ENCODE results near the gene SPOCD1. TPM values are rescaled to one million over a fixed set of nuclear protein-coding genes. Genes with fewer than 3 reads are reported as not detected.

SPOCD1 gene
- total RNA-seq, 1 donor from 2014 or later: 30.7 TPM

- H3K4me1 ChIP-seq: peaks cover 11 to 23% of the 10 kb centered on the region in 2 donors
- TF ChIP-seq CTCF (IDR thresholded peaks at IDR 0.05): no peak
- DNase-seq (ENCODE audit: low spot score in 2 of 2): no peak
- H3K4me3 ChIP-seq: no peak overlapping the region
- no peaks in the 10 kb centered on the region for H3K27me3 ChIP-seq
- H3K27ac ChIP-seq: no peak overlapping the region
- no peaks in the 10 kb centered on the region for H3K9me3 ChIP-seq
- intact Hi-C loops (cut with DNase I): loop anchor here (5.0 kb wide), 1 partner anchor 37 kb away; no protein-coding TSS in a partner anchor
- no peaks in the 10 kb centered on the region for H3K36me3 ChIP-seq
These were observed 65.8 kb downstream of the SPOCD1 start for GRCh38 chr1:31749785-31750735.

- no peak for DNase-seq (ENCODE audit: low spot score in 2 of 2)
- Histone ChIP-seq H3K4me1 (peaks cover 2 to 6% of the 10 kb centered on the region in 2 donors), H3K27me3 (no peaks in the 10 kb centered on the region), H3K9me3 (no peaks in the 10 kb centered on the region), H3K27ac (no peak overlapping the region), H3K36me3 (no peaks in the 10 kb centered on the region), H3K4me3 (no peak overlapping the region)
- intact Hi-C loops (cut with DNase I): loop anchor here (5.0 kb wide), 1 partner anchor 39 kb away; no protein-coding TSS in a partner anchor
- no peak for TF ChIP-seq CTCF (IDR thresholded peaks at IDR 0.05)
These were observed 67.5 kb downstream of the SPOCD1 start for GRCh38 chr1:31748365-31748764.

- TF ChIP-seq CTCF (IDR thresholded peaks at IDR 0.05): no peak
- DNase-seq (ENCODE audit: low spot score in 2 of 2): no peak
- intact Hi-C loops (cut with DNase I): loop anchor here (5.0 kb wide), 1 partner anchor 40 kb away; no protein-coding TSS in a partner anchor
- no peak overlapping the region for H3K4me3 ChIP-seq
- no peak overlapping the region for H3K27ac ChIP-seq
- H3K36me3 ChIP-seq: no peaks in the 10 kb centered on the region
- no peaks in the 10 kb centered on the region for H3K27me3 ChIP-seq
- no peaks in the 10 kb centered on the region for H3K9me3 ChIP-seq
- peaks cover 0 to 3% of the 10 kb centered on the region in 2 donors for H3K4me1 ChIP-seq
These were observed 68.5 kb downstream of the SPOCD1 start for GRCh38 chr1:31747304-31747703.

GRCh38 chr1:31746687-31747086 is 69.1 kb downstream of the SPOCD1 start:
- TF ChIP-seq CTCF (IDR thresholded peaks at IDR 0.05): no peak
- H3K4me3 ChIP-seq: no peak overlapping the region
- no peaks in the 10 kb centered on the region for H3K27me3 ChIP-seq
- H3K27ac ChIP-seq: no peak overlapping the region
- H3K9me3 ChIP-seq: no peaks in the 10 kb centered on the region
- intact Hi-C loops (cut with DNase I): loop anchor here (5.0 kb wide), 1 partner anchor 41 kb away; no protein-coding TSS in a partner anchor
- DNase-seq (ENCODE audit: low spot score in 2 of 2): no peak
- H3K36me3 ChIP-seq: no peaks in the 10 kb centered on the region
- H3K4me1 ChIP-seq: peaks cover 0 to 3% of the 10 kb centered on the region in 2 donors

GRCh38 chr1:31745946-31746670 is 69.7 kb downstream of the SPOCD1 start:
- no peak for DNase-seq (ENCODE audit: low spot score in 2 of 2)
- no peaks in the 10 kb centered on the region for H3K9me3 ChIP-seq
- H3K27me3 ChIP-seq: no peaks in the 10 kb centered on the region
- intact Hi-C loops (cut with DNase I): loop anchor here (1.0 to 5.0 kb wide), 2 partner anchors 41 to 82 kb away; no protein-coding TSS in a partner anchor
- H3K27ac ChIP-seq: no peak overlapping the region
- H3K4me3 ChIP-seq: no peak overlapping the region
- TF ChIP-seq CTCF (IDR thresholded peaks at IDR 0.05): no peak
- no peaks in the 10 kb centered on the region for H3K36me3 ChIP-seq
- H3K4me1 ChIP-seq: peaks cover 0 to 3% of the 10 kb centered on the region in 2 donors
